ENCODE data around the gene NOL7.
A peak's percentile ranks its signal among the peaks of the same experiment; 100 is the strongest.

The NOL7 gene

GRCh38 chr6:13660273-13660672 is 45.1 kb downstream of the NOL7 start:
- no peak for DNase-seq

- DNase-seq: no peak
Observed at GRCh38 chr6:13660893-13661292, 45.8 kb downstream of the NOL7 start.

GRCh38 chr6:13661647-13662046 is 46.5 kb downstream of the NOL7 start:
- DNase-seq: no peak

GRCh38 chr6:13662651-13663334 is 47.7 kb downstream of the NOL7 start:
- DNase-seq: no peak

- DNase-seq: no peak
Observed at GRCh38 chr6:13663986-13664385, 48.9 kb downstream of the NOL7 start.

GRCh38 chr6:13664703-13665352 is 49.7 kb downstream of the NOL7 start:
- no peak for DNase-seq

- no peak for DNase-seq
Observed at GRCh38 chr6:13666194-13667105, 51.3 kb downstream of the NOL7 start.

- DNase-seq: no peak
Observed at GRCh38 chr6:13667655-13668054, 52.5 kb downstream of the NOL7 start.

GRCh38 chr6:13668291-13668928 is 53.3 kb downstream of the NOL7 start:
- peak in 1 of 2 donors; percentile 19 for DNase-seq

GRCh38 chr6:13669476-13669875 is 54.3 kb downstream of the NOL7 start:
- no peak for DNase-seq

Measured in CD4-positive, alpha-beta T cell treated with Interleukin-1 beta for 1 hour (primary cell).